ENCODE results near the gene BTNL8. TPM values are rescaled to one million over a fixed set of nuclear protein-coding genes. Genes with fewer than 3 reads are reported as not detected.

BTNL8 gene
- total RNA-seq, 1 donor from 2014 or later: 4.5 TPM

DNA sequence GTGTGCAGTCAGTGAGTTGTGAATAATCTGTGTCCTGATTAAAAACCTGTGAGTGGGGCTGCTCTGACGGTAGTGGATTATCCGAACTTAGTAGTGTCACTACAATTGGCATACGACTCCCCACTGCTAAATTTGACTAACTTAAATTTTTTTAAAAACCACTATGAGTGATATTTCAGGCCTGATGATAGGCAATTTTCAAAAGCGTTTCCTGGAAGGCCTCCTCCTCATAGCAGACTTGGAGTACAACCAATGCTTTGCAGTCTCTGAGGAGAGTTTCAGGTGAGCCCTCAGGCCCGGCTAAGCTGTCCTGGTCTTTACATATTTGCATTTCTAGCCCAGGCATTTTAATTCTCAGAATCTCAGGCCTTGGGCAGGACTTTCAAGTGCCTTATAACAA, 10.8 kb downstream of the BTNL8 start:
- H3K4me3 ChIP-seq: no peak overlapping the region
- H3K36me3 ChIP-seq: no peaks in the 10 kb centered on the region
- peak overlapping the region; percentile 70 for H3K27ac ChIP-seq
- peaks cover 4% of the 10 kb centered on the region for H3K4me1 ChIP-seq
- DNase-seq: no peak
- no peaks in the 10 kb centered on the region for H3K27me3 ChIP-seq
- TF ChIP-seq CTCF (IDR thresholded peaks at IDR 0.05): no peak
- intact Hi-C loops (cut with DNase I): no loop called here
- ATAC-seq: peak; percentile 71
- H3K9me3 ChIP-seq: no peaks in the 10 kb centered on the region

DNA sequence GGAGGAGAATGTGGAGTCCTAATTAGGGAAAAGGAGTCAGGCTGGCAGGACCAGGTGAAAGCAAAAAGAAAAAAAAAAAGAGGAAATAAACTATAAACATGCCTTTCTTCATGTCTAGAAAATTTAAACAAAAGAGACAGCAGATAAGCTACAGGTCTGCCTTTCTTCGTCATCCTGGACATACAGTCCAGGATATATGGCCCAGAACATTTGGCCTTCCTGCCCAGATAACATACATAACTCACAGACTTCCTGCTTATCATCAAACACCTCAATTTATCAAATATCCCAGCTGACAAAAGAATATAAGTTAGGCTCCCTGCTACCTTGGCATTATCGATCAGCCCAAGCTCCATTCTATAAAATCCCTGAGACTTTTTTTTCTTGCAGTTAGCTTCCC, 11.2 kb downstream of the BTNL8 start:
- Histone ChIP-seq H3K4me1 (peaks cover 4% of the 10 kb centered on the region), H3K27me3 (no peaks in the 10 kb centered on the region), H3K27ac (peak overlapping the region; percentile 70), H3K9me3 (no peaks in the 10 kb centered on the region), H3K4me3 (no peak overlapping the region), H3K36me3 (no peaks in the 10 kb centered on the region)
- intact Hi-C loops (cut with DNase I): no loop called here
- no peak for ATAC-seq
- no peak for TF ChIP-seq CTCF (IDR thresholded peaks at IDR 0.05)
- DNase-seq: no peak

DNA sequence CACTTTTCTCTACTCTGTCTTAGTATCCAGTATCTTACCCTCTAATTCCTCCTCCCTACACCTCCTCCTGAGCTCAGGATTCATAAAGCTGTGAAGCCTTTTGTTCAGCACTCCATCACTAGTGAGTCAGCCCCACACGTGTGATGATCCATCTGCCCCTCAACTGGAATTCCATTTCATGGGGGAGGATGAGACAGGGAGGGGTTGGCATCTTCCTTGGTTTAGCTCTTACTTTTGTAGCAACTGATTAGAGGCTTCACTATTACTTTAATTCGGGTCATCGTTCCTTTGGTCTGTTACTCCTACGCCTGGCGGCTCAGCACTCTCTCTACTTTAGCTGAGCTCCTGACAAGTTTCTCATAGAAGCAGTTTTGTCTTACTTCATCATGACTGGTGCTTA, 11.8 kb downstream of the BTNL8 start:
- Histone ChIP-seq H3K36me3 (no peaks in the 10 kb centered on the region), H3K4me3 (no peak overlapping the region), H3K27ac (no peak overlapping the region), H3K27me3 (no peaks in the 10 kb centered on the region), H3K4me1 (peaks cover 4% of the 10 kb centered on the region), H3K9me3 (no peaks in the 10 kb centered on the region)
- DNase-seq: no peak
- no peak for TF ChIP-seq CTCF (IDR thresholded peaks at IDR 0.05)
- no peak for ATAC-seq
- intact Hi-C loops (cut with DNase I): no loop called here

GRCh38 chr5:180914646-180915045, 15.7 kb downstream of the BTNL8 start:
- no peak for TF ChIP-seq CTCF (IDR thresholded peaks at IDR 0.05)
- intact Hi-C loops (cut with DNase I): no loop called here
- Histone ChIP-seq H3K9me3 (no peaks in the 10 kb centered on the region), H3K4me1 (peaks cover 4% of the 10 kb centered on the region), H3K27me3 (no peaks in the 10 kb centered on the region), H3K4me3 (no peak overlapping the region), H3K36me3 (no peaks in the 10 kb centered on the region), H3K27ac (no peak overlapping the region)
- DNase-seq (no peak), ATAC-seq (no peak)

DNA sequence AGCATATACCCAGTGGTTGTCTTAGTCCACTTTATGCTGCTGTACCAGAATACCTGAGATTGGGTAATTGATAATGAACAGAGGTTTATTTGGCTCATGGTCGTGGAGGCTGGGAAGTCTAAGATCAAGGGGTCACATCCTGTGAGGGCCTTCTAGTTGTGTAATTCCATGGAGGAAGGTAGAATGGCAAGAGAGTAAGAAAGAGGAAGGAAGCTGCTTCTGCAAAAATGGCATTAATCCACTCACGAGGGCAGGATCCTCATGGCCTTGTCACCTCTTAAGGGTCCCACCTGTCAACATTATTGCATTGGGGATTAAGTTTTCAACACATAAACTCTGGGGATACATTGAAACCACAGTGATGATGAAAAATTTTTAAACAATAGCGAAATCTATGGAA, 17.0 kb downstream of the BTNL8 start:
- H3K36me3 ChIP-seq: no peaks in the 10 kb centered on the region
- ATAC-seq (no peak), DNase-seq (no peak)
- no peak for TF ChIP-seq CTCF (IDR thresholded peaks at IDR 0.05)
- no peaks in the 10 kb centered on the region for H3K9me3 ChIP-seq
- no peaks in the 10 kb centered on the region for H3K27me3 ChIP-seq
- no peaks in the 10 kb centered on the region for H3K4me1 ChIP-seq
- no peak overlapping the region for H3K27ac ChIP-seq
- H3K4me3 ChIP-seq: no peak overlapping the region
- intact Hi-C loops (cut with DNase I): no loop called here

DNA sequence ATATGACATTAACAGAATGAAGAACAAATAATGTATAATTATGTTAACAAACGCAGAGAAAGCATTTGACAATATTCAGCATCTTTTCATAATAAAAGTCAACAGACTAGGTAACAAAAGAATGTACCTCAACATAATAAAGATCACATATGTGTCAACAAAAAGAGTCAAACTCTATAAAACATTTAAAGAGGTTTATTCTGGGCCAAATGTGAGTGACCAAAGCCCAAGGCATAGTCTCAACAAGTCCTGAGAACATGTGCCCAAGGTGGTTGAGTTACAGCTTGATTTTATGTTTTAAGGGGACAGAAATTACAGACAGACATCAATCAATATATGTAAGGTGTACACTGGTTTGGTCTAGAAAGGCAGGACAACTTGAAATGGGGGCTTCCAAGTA, 19.4 kb downstream of the BTNL8 start:
- no peak for DNase-seq
- no peak for ATAC-seq
- Histone ChIP-seq H3K4me3 (no peak overlapping the region), H3K4me1 (no peaks in the 10 kb centered on the region), H3K27me3 (no peaks in the 10 kb centered on the region), H3K27ac (no peak overlapping the region), H3K36me3 (no peaks in the 10 kb centered on the region), H3K9me3 (peaks cover 4% of the 10 kb centered on the region)
- intact Hi-C loops (cut with DNase I): no loop called here
- TF ChIP-seq CTCF (IDR thresholded peaks at IDR 0.05): no peak
